SK-N-SH (cell line): ENCODE measurements around the gene PAN3. TPM values are rescaled to one million over a fixed set of nuclear protein-coding genes. Genes with fewer than 3 reads are reported as not detected.

Experiments used
- CTCF ChIA-PET: fragments of 300-600, 350-600 bp; formaldehyde crosslinking; extraction: SDS; loops from one replicate; lab custom pipeline; 2021; lab: Yijun Ruan, JAX
- POLR2A ChIA-PET: fragments of 350-600 bp; sonication (Branson Sonifier 250); formaldehyde crosslinking; extraction: SDS; loops from one replicate; lab custom pipeline; 2020; ENCODE audit warnings: antibody characterized with exemption, inconsistent platforms; lab: Yijun Ruan, JAX
- DNase-seq: peaks from one replicate; pipeline ENCODE4 v3.0.0; 2012
- H2AFZ ChIP-seq: fragments of 200-600 bp; sonication (generic); 2 replicates; pipeline ENCODE4 v1.8.1; 2016; ENCODE audit warnings: antibody characterized with exemption, mild to moderate bottlenecking, low read depth
- H3F3A ChIP-seq: fragments of 200-600 bp; sonication (generic); replicated peaks from 2 replicates; pipeline ENCODE3; 2016; ENCODE audit warnings: antibody characterized with exemption, mild to moderate bottlenecking; ENCODE audit not compliant: insufficient read depth
- H3K27ac ChIP-seq, 2 experiments: fragments of 200-500 bp in 1 of 2; fragments of 200-600 bp in 1 of 2; sonication (Bioruptor generic) in 1 of 2; sonication (generic), shearing (Covaris generic) in 1 of 2; 2 replicates each; pipeline versions ENCODE4 v1.5.1 to v1.6.1; 2014 to 2016; ENCODE audit warnings: low read depth in 2 of 2, inconsistent platforms in 1 of 2, low read length in 1 of 2, mild to moderate bottlenecking in 1 of 2, mixed read lengths in 1 of 2
- H3K27me3 ChIP-seq: fragments of 200-600 bp; sonication (generic), shearing (Covaris generic); 2 replicates; pipeline ENCODE4 v1.6.1; 2016; ENCODE audit warnings: mixed run types; ENCODE audit not compliant: insufficient read depth
- H3K36me3 ChIP-seq, 2 experiments: fragments of 200-500 bp in 1 of 2; fragments of 200-600 bp in 1 of 2; sonication (Bioruptor generic) in 1 of 2; sonication (generic) in 1 of 2; replicated peaks in 1 of 2; 2 replicates each; pipeline versions ENCODE3 to v1.5.1; 2014 to 2016; ENCODE audit warnings: low read length in 1 of 2, mild to moderate bottlenecking in 1 of 2; ENCODE audit not compliant: insufficient read depth in 2 of 2, control insufficient read depth in 1 of 2
- H3K4me1 ChIP-seq, 2 experiments: fragments of 200-500 bp in 1 of 2; fragments of 200-600 bp in 1 of 2; sonication (Bioruptor generic) in 1 of 2; sonication (generic), shearing (Covaris generic) in 1 of 2; 2 replicates each; pipeline versions ENCODE4 v1.5.1 to v1.6.1; 2014 to 2016; ENCODE audit warnings: low read depth in 1 of 2, low read length in 1 of 2, mixed run types in 1 of 2; ENCODE audit not compliant: insufficient read depth in 2 of 2, control insufficient read depth in 1 of 2
- H3K4me2 ChIP-seq: fragments of 200-600 bp; sonication (generic), shearing (Covaris generic); 2 replicates; pipeline ENCODE4 v1.6.1; 2017; ENCODE audit warnings: mixed run types
- H3K4me3 ChIP-seq, 2 experiments: fragments of 200-500 bp in 1 of 2; fragments of 200-600 bp in 1 of 2; sonication (Bioruptor generic) in 1 of 2; sonication (generic), shearing (Covaris generic) in 1 of 2; 2 replicates each; pipeline versions ENCODE4 v1.5.1 to v1.8.1; 2014 to 2016; ENCODE audit warnings: low read depth in 2 of 2, inconsistent platforms in 1 of 2, low read length in 1 of 2, mild to moderate bottlenecking in 1 of 2, mixed read lengths in 1 of 2, moderate library complexity in 1 of 2
- H3K79me2 ChIP-seq: fragments of 200-600 bp; sonication (generic); 2 replicates; pipeline ENCODE4 v1.8.1; 2017; ENCODE audit warnings: mild to moderate bottlenecking; ENCODE audit not compliant: insufficient read depth
- H3K9ac ChIP-seq: fragments of 200-600 bp; sonication (generic); 2 replicates; pipeline ENCODE4 v1.6.1; 2017; ENCODE audit warnings: mixed run types
- H3K9me2 ChIP-seq: fragments of 200-600 bp; sonication (generic); 2 replicates; pipeline ENCODE4 v1.6.1; 2017; ENCODE audit warnings: mixed run types
- H3K9me3 ChIP-seq: fragments of 200-600 bp; sonication (generic); 2 replicates; pipeline ENCODE4 v1.6.1; 2017; ENCODE audit warnings: mixed run types, mild to moderate bottlenecking, moderate library complexity
- H4K20me1 ChIP-seq: fragments of 200-600 bp; sonication (generic); 2 replicates; pipeline ENCODE4 v1.6.1; 2017; ENCODE audit warnings: mild to moderate bottlenecking, mixed run types; ENCODE audit not compliant: insufficient read depth
- CTCF ChIP-seq: fragments of 200-600 bp; sonication (generic); IDR thresholded peaks from 2 replicates; pipeline ENCODE4 v1.6.1; 2017; ENCODE audit warnings: antibody characterized with exemption, mild to moderate bottlenecking, moderate library complexity
- ELF1 ChIP-seq: IDR thresholded peaks from 2 replicates; pipeline ENCODE4 v1.4.0; 2012
- EP300 ChIP-seq, 2 experiments: IDR thresholded peaks; 2 replicates each; pipeline versions ENCODE4 v1.4.0 to v1.6.1; 2012; ENCODE audit warnings: borderline replicate concordance in 1 of 2, low read depth in 1 of 2, low read length in 1 of 2
- FOSL2 ChIP-seq: IDR thresholded peaks from 2 replicates; pipeline ENCODE4 v1.4.0; 2012; ENCODE audit warnings: low read depth, mild to moderate bottlenecking, moderate library complexity, borderline replicate concordance
- FOXM1 ChIP-seq: IDR thresholded peaks from 2 replicates; pipeline ENCODE4 v1.4.0; 2012; ENCODE audit warnings: low read depth, mild to moderate bottlenecking
- GATA2 ChIP-seq: sonication (generic); formaldehyde crosslinking; IDR thresholded peaks from 2 replicates; pipeline ENCODE4 v1.5.0; 2020; ENCODE audit warnings: mild to moderate bottlenecking, missing genetic modification reagents
- IRF3 ChIP-seq: fragments of 150-350 bp; IDR thresholded peaks from 2 replicates; pipeline ENCODE4 v1.6.1; 2016; ENCODE audit warnings: mild to moderate bottlenecking, low read depth, low read length
- MAX ChIP-seq: IDR thresholded peaks from 2 replicates; pipeline ENCODE4 v1.4.0; 2012; ENCODE audit warnings: low read depth
- MEF2A ChIP-seq: IDR thresholded peaks from 2 replicates; pipeline ENCODE4 v1.4.0; 2012; ENCODE audit warnings: low read depth, borderline replicate concordance
- MXI1 ChIP-seq: IDR thresholded peaks from 2 replicates; pipeline ENCODE4 v1.6.1; 2012; ENCODE audit warnings: mild to moderate bottlenecking, low read depth, low read length, improper control_type of control experiment
- PBX3 ChIP-seq: IDR thresholded peaks from 2 replicates; pipeline ENCODE4; 2012
- RAD21 ChIP-seq: IDR thresholded peaks from 2 replicates; pipeline ENCODE4 v1.6.1; 2012; ENCODE audit warnings: mild to moderate bottlenecking, low read length
- RCOR1 ChIP-seq: fragments of 150-350 bp; IDR thresholded peaks from 2 replicates; pipeline ENCODE4 v1.6.1; 2017; ENCODE audit warnings: antibody characterized with exemption, low read length
- RFX5 ChIP-seq: IDR thresholded peaks from 2 replicates; pipeline ENCODE4 v1.6.1; 2012; ENCODE audit warnings: mild to moderate bottlenecking, improper control_type of control experiment, low read length
- RXRA ChIP-seq: IDR thresholded peaks from 2 replicates; pipeline ENCODE4 v1.4.0; 2012; ENCODE audit warnings: low read depth, mild to moderate bottlenecking, borderline replicate concordance
- SMC3 ChIP-seq: IDR thresholded peaks from 2 replicates; pipeline ENCODE4 v1.6.1; 2012; ENCODE audit warnings: low read depth, low read length, improper control_type of control experiment
- TAF1 ChIP-seq: IDR thresholded peaks from 2 replicates; pipeline ENCODE4 v1.6.1; 2012; ENCODE audit warnings: low read depth, mild to moderate bottlenecking, low read length, moderate library complexity, borderline replicate concordance
- TEAD4 ChIP-seq: IDR thresholded peaks from 2 replicates; pipeline ENCODE4 v1.4.0; 2012; ENCODE audit warnings: mild to moderate bottlenecking, borderline replicate concordance; ENCODE audit not compliant: insufficient read depth
- YY1 ChIP-seq: IDR thresholded peaks from 2 replicates; pipeline ENCODE4 v1.4.0; 2012; ENCODE audit warnings: low read depth, mild to moderate bottlenecking
- ZBTB33 ChIP-seq: IDR thresholded peaks from 2 replicates; pipeline ENCODE4 v1.4.0; 2012; ENCODE audit warnings: low read depth, borderline replicate concordance
- whole genome bisulfite sequencing: methylation state at CpG from one replicate; pipeline ENCODE4 v1.1.6; 2017; ENCODE audit warnings: low lambda C conversion rate; 5-methylcytosine and 5-hydroxymethylcytosine counted together
- polyA plus RNA-seq, 3 experiments: library from polyadenylated mRNA; depleted of rRNA; stranded (reverse); fragments of >200 nt; gene quantifications; 2 replicates each; pipeline ENCODE4 v1.2.3, GENCODE V29; 2012

The PAN3 gene
- polyA plus RNA-seq, 1 of the 3 experiments (the other 2 are of a cell fraction), result 6.4 TPM

- Histone ChIP-seq H2AFZ (no peak overlapping the region), H3K9me3 (no peaks in the 10 kb centered on the region), H3K27ac (no peak overlapping the region), H3F3A (peaks cover 5% of the 10 kb centered on the region), H3K36me3 (peaks cover 0 to 4% of the 10 kb centered on the region in 2 experiments), H3K4me1 (peaks cover 0 to 10% of the 10 kb centered on the region in 2 experiments; a peak in 1 of 4 replicates), H3K9ac (no peak overlapping the region), H3K27me3 (no peaks in the 10 kb centered on the region), H3K4me3 (no peak overlapping the region), H4K20me1 (peaks cover 46% of the 10 kb centered on the region), H3K9me2 (no peaks in the 10 kb centered on the region), H3K79me2 (peaks cover 94% of the 10 kb centered on the region), H3K4me2 (no peak overlapping the region)
- DNase-seq, result no peak
- ChIA-PET CTCF (no interaction called here), POLR2A (no interaction called here)
- 96% methylated on average over 4 of the region's 4 CpGs for WGBS
- TF ChIP-seq SMC3, result no peak
- no peak for TF ChIP-seq TAF1
- TF ChIP-seq RFX5, result no peak
- no peak for TF ChIP-seq GATA2 (CRISPR knock-in tag)
- no peak for TF ChIP-seq MAX
- TF ChIP-seq FOSL2, result no peak
- TF ChIP-seq RXRA, result no peak
- no peak for TF ChIP-seq CTCF
- no peak for TF ChIP-seq RAD21
- TF ChIP-seq FOXM1, result no peak
- TF ChIP-seq MEF2A, result no peak
- TF ChIP-seq EP300 (IDR thresholded peaks at IDR 0.05; ENCODE audit: borderline replicate concordance in 1 of 2, low read depth in 1 of 2, low read length in 1 of 2), result no peak
- TF ChIP-seq ZBTB33, result no peak
- no peak for TF ChIP-seq ELF1
- TF ChIP-seq YY1, result no peak
- no peak for TF ChIP-seq PBX3
- TF ChIP-seq IRF3, result no peak
- no peak for TF ChIP-seq MXI1
- no peak for TF ChIP-seq TEAD4
- TF ChIP-seq RCOR1, result no peak
Observed at GRCh38 chr13:28159057-28159456, 20.7 kb downstream of the PAN3 start.
